HS-27A (cell line): ENCODE measurements around the gene GNG7.
"Not testable (repeated sequence)": the region's sequence is repeated elsewhere in the genome, so short reads cannot be mapped to it uniquely, and the experiment has no call there.

Experiments used
- DNase-seq: peaks from one replicate; pipeline ENCODE4 v3.0.0-alpha.2; 2012; ENCODE audit warnings: low read depth, missing footprints

Gene GNG7

GRCh38 chr19:2600914-2601870 lies 101.3 kb downstream of the GNG7 start:
- DNase-seq, result no peak

GRCh38 chr19:2594319-2594718 lies 108.2 kb downstream of the GNG7 start:
- DNase-seq, result no peak

DNA sequence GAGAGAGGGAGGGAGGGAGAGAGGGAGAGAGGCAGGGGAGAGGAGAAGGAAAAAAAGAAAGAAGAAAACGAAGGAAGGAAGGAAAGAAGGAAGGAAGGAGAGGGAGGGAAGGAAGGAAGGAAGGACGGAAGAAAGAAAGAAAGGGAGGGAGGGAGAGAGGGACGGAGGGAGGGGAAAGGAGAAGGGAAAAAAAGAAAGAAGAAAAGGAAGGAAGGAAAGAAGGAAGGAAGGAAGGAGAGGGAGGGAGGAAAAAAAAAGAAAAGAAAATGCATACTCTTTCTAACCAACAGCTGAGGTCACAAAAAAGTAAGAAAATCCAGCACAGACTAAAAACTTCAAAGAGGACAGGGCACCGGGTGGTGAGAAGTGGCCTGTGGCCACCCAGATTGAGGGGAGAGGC lies 109.7 kb downstream of the GNG7 start:
- DNase-seq, result no peak

DNA sequence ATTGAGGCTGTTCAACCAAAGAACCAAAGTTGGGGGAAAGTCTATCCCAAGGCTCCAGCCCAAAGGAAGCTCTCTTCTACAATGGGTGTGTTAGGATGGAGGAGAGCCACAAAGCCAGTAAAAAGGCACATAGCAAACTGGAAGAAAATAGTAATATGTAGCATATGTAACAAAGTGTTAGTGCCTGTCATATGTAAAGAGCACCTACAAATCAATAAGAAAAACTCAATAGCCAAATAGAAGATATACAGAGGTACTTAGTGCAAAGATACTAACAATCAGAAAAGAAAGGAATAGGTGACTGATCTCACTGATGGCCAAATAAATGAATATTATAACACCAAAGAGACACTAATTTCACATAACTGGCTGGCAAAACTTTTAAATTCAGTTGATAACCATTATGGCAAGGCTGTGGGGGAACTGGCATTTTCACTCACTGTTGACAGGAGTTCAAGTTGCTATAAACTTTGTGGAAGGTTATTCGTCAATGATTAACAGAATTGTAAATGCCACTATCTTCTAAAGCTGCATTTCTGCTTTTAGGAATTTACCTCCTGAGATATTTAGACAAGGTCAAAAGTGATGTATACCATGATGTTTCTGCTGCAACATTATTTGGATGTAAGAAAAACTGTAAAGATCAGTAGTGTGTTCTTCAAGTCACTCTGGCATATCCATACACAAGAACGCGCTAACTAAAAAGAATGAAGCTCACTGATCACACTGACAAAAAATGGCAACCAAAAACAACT lies 110.8 kb downstream of the GNG7 start:
- DNase-seq, result no peak

- no peak for DNase-seq
These were observed 111.7 kb downstream of the GNG7 start for GRCh38 chr19:2590630-2591399.

- DNase-seq, result no peak
These were observed 113.1 kb downstream of the GNG7 start for GRCh38 chr19:2589441-2589840.

DNA sequence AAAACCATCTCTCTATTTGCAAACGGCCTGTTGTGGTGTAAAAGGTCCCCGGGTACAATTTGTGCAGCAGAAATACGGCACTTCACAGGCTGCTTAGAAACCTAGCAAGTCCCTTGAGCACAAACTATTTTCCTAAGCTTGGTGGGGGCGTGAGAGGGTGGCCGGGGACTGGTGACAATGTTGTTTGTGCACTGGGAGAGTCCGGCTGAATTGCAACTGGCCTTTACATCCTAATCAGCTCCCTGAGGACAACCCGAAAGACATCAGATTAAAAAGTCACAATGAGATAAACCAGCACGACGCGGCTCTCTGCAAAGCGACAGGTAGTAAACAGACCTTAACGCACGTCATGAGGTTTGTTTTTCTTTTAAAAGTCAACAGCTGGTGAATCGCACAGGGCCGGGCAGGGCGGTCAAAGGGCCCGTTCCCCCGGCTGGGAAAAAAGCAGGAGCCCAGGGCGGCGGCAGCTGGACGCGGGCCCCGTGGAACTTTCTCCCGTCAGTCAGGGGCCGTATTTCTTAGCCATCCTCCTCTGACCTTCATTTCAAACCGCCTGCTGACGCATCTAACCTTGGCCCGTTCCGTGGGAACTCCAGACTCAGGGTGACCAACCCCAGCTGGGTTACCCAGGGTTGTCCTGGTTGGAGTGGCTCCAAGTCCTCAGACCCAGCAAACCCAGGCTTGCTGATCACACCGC lies 114.3 kb downstream of the GNG7 start:
- no peak for DNase-seq

DNA sequence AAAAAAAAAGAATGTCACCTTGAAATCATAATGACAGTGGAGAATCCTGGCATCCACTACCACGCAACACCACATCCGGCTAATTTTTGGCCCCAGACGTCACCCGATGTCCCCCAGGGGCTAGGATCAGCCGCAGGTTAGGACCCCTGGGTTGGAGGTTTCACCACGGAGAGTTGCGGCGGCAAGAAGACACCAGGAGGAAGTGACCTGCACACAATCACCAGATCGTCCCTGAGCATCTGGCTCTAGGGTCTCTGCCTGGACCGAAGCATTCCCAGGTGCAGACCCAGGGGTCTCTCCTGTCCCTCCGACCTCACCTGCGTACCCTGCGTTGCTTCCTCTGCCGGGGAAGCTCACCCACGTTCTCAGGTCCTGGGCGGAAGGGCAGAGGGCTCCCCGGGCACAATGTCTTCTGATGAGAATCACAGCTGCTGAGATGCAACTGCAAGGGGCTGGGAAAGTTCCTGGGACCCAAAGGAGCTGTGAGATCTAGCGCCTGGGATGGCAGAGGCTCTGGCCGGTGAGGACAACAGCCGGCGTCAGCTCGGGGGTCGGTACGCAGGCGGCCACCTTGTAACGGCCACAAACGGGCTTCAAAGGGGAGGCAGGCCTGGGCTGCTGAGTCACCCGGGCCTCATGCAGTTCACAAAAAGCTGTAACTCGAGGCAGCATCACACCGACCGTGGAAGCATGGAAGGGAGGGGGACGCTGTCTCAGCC lies 115.3 kb downstream of the GNG7 start:
- no peak for DNase-seq

- no peak for DNase-seq
These were observed 116.3 kb downstream of the GNG7 start for GRCh38 chr19:2586196-2586595.

- DNase-seq, result no peak
These were observed 118.5 kb downstream of the GNG7 start for GRCh38 chr19:2584002-2584401.

GRCh38 chr19:2582984-2583956 lies 119.2 kb downstream of the GNG7 start:
- no peak for DNase-seq

- DNase-seq, result not testable (repeated sequence)
These were observed 122.1 kb downstream of the GNG7 start for GRCh38 chr19:2580396-2580795.

DNA sequence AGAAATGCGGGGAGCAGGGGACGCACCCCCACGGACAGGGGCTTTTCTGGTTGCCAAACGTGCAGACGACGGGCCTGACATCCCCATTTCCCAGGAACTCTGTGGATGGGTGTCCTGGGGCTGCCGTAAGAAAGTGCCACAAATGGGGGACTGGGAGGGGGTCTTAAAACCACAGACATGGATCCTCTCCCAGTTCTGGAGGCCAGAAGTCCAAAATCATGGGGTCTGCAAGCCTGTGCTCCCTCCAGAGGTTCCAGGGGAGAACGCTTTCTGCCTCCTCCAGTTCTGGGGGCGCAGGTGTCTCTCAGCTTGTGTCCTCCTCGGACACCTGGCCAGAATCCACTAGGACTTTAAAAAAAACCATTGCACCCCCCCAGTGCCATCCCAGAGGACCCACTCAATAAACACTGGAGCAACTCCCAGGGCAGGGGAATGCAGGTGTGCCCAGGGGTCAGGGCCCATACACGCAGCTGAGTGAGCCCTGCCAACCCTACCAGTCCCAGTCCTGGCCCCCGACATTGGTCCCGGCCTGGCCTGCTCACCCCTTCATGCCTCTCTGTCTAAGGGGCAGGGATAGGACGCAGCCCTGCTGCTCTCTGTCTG lies 122.7 kb downstream of the GNG7 start:
- DNase-seq, result no peak

- peak; percentile 83 for DNase-seq
These were observed 123.4 kb downstream of the GNG7 start for GRCh38 chr19:2578901-2579677.

- DNase-seq, result peak; percentile 52
These were observed 124.1 kb downstream of the GNG7 start for GRCh38 chr19:2578391-2578890.

DNA sequence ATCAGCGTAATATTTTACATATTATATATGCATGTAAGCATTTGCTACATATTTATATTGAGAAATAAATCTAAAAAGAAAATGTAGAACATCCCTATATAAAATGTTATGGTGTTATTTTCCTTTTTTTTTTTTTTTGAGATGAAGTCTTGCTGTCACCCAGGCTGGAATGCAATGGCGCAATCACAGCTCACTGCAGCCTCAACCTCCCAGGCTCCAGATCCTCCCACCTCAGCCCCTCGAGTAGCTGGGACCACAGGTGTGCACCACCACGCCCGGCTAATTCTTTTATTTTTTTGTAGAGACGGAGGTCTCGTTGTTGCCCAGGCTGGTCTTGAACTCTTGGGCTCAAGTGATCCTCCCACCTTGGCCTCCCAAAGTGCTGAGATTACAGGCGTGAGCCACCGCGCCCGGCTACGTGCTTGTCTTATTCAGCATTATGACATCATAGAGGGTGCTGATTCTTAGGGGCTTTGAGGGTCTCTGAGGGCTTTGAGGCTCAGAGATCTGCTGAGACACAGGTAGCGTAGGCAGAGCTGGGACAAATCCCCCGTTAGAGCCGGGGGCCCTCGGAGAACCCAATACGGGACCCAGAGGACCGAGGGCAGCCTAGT lies 124.7 kb downstream of the GNG7 start:
- no peak for DNase-seq

DNA sequence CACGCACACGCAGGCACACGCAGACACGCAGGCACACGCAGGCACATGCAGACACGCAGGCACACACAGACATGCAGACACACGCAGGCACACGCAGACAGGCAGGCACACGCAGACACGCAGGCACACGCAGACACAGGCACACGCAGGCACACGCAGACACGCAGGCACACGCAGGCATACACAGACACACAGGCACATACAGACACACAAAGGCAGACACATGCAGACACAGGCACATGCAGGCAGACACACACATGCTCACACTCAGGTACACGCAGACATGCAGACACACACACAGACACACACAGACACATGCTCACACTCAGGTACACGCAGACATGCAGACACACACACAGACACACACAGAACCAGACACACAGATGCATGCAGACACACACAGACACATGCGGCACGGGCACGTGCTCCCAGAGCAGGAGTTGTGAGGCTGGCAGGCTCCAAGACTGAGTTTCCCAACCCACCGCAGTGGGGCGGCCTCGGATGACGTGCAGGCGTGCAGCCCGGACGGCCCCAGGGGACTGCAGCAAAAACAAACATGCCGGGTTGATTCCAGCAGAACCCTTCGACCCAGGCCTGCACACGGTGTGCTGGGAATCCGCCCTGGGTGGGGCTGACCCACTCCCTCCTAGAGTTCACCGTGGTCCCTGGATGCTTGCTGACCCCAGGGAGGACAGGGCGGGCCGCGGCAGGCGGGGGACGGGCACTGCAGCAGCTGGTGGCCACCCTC lies 126.6 kb downstream of the GNG7 start:
- no peak for DNase-seq
